BLaER1 (cell line): ENCODE measurements around the gene SCN2B.

Experiments used
- H3K27ac ChIP-seq: shearing (Covaris generic); formaldehyde crosslinking; 2 replicates; pipeline ENCODE4 v1.8.1; 2022
- H3K27me3 ChIP-seq: shearing (Covaris generic); formaldehyde crosslinking; 2 replicates; pipeline ENCODE4 v1.8.1; 2022
- H3K36me3 ChIP-seq: shearing (Covaris generic); formaldehyde crosslinking; 2 replicates; pipeline ENCODE4 v1.8.1; 2022
- H3K4me1 ChIP-seq: shearing (Covaris generic); formaldehyde crosslinking; 2 replicates; pipeline ENCODE4 v1.8.1; 2022
- H3K4me2 ChIP-seq: shearing (Covaris generic); formaldehyde crosslinking; 2 replicates; pipeline ENCODE4 v1.8.1; 2022
- H3K4me3 ChIP-seq: shearing (Covaris generic); formaldehyde crosslinking; 2 replicates; pipeline ENCODE4 v1.8.1; 2022
- H3K9ac ChIP-seq: shearing (Covaris generic); formaldehyde crosslinking; 2 replicates; pipeline ENCODE4 v1.8.1; 2022
- H3K9me3 ChIP-seq: shearing (Covaris generic); formaldehyde crosslinking; 2 replicates; pipeline ENCODE4 v1.8.1; 2022
- H4K20me1 ChIP-seq: shearing (Covaris generic); formaldehyde crosslinking; 2 replicates; pipeline ENCODE4 v1.8.1; 2022
- Cebpa-rat ChIP-seq: shearing (Covaris generic); IDR thresholded peaks from 2 replicates; pipeline ENCODE4 v1.8.1; 2022

Gene SCN2B

DNA sequence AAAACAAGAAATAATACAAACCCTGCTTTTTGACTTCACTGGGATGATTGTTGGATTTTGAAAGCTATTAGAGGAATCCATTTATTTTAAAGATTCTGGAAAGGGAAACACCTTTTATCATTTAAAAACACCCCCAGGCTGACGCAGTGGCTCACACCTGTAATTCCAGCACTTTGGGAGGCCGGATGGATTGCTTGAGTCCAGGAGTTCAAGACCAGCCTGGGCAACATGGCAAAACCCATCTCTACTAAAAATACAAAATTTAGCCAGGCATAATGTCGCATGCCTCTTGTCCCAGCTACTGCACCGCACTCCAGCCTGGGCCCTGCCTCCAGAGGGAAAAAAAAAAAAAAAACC is 317 bp upstream of the SCN2B start:
- no peak overlapping the region for H3K9ac ChIP-seq
- H3K36me3 ChIP-seq, result no peaks in the 10 kb centered on the region
- H3K4me2 ChIP-seq, result peak overlapping the region; percentile 71
- peaks cover 32% of the 10 kb centered on the region for H3K4me1 ChIP-seq
- no peaks in the 10 kb centered on the region for H3K9me3 ChIP-seq
- TF ChIP-seq Cebpa-rat, result no peak
- H3K27ac ChIP-seq, result no peak overlapping the region
- H3K27me3 ChIP-seq, result no peaks in the 10 kb centered on the region
- no peak overlapping the region for H3K4me3 ChIP-seq
- no peaks in the 10 kb centered on the region for H4K20me1 ChIP-seq

DNA sequence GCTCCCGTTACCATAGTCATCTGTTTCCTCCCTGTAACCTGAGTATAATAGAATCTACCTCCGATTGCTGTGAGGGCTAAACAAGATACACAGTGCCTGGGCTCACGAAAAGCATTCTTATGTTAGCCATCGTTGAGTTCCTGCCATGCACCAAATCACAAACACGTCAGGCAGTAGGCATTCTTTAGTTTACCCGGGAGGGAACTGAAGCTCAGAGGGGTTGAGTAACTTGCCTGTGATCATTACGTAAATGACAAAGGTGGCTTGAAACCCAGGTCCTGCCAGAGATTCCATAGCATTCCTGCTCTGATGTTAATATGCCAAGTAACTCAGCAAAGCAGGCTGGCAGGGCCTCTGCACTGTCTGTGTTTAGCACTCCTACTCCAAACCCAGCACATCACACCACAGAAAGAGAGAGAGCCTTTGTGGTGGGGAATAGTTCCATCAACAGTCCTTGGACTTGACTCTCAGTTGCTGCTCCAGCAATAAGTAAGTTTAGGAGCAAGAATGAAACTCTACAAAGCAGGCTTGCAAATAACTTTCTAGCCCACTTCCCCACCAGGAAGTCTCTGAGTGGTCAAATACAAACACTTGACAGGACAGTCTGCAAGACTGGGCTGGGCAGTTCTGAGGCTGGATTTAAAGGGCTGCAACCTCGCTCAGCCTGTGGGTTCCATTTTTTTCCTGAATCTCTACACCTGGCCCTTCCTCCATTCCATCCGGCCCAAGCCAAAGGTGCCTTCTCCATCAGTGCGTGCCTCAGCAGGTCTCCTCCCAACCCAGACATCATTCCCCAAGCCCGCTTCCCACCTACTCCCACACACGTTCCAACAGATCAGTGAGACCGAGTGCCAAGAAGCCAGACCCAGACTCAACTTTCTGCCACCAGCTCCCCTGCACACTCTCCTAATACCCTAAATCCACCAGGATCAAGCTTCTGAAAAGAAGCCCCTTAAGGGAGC is 1.1 kb downstream of the SCN2B start:
- Histone ChIP-seq H3K36me3 (no peaks in the 10 kb centered on the region), H4K20me1 (no peaks in the 10 kb centered on the region), H3K4me3 (no peak overlapping the region), H3K4me2 (peak overlapping the region; percentile 71; the same call in 1 of the 2 replicates), H3K9me3 (no peaks in the 10 kb centered on the region), H3K4me1 (peaks cover 26% of the 10 kb centered on the region), H3K27me3 (no peaks in the 10 kb centered on the region), H3K9ac (no peak overlapping the region), H3K27ac (no peak overlapping the region)
- TF ChIP-seq Cebpa-rat, result no peak

DNA sequence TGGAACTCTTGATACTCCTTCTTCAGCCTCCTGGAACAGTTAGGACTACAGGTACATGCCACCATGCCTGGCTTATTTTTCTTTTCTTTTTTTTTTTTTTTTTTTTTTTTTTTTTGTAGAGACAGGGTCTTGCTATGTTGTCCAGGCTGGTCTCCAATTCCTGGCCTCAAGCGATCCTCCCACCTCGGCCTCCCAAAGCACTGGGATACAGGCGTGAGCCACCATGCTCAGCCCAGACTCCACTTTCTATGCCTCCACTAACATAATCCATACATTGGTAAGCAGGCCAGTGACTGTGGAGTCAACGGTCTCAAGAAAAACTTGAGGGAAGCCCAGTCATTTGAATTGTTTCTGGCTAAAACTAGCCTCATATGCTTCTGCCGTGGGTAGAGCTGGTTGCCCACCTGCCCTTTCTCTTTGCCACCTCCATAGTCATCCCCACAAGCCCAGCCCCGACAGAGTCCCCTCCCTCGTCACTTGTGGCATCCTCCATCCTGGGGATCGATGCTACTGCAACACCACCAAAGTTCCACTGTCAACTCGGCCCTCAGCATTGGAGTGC is 2.4 kb downstream of the SCN2B start:
- no peak for TF ChIP-seq Cebpa-rat
- H4K20me1 ChIP-seq, result no peaks in the 10 kb centered on the region
- H3K9me3 ChIP-seq, result no peaks in the 10 kb centered on the region
- no peak overlapping the region for H3K27ac ChIP-seq
- H3K4me1 ChIP-seq, result peaks cover 18% of the 10 kb centered on the region
- no peaks in the 10 kb centered on the region for H3K27me3 ChIP-seq
- H3K4me3 ChIP-seq, result no peak overlapping the region
- no peak overlapping the region for H3K9ac ChIP-seq
- no peak overlapping the region for H3K4me2 ChIP-seq
- no peaks in the 10 kb centered on the region for H3K36me3 ChIP-seq

DNA sequence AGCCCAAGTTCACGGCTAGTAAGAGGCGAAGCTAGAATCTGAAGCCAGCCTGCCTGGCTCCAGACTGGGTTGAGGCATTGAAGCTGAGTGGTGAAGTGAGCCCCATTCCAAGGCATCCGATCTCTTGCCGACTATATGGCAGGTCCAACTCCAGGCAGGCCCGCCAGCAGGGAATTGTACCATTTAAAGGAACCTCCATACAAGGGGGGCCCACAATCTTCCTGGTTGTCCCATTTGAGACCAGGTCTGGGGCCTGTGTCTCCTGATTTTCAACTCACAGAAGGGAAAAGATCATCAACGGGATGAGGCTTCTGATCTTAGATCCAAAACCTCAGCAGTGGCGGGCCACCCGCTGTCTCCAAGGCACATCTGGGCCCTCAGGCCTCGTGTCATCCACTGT is 4.1 kb downstream of the SCN2B start:
- Histone ChIP-seq H3K4me3 (no peak overlapping the region), H3K9me3 (no peaks in the 10 kb centered on the region), H3K4me1 (peaks cover 18% of the 10 kb centered on the region), H3K4me2 (no peak overlapping the region), H3K9ac (no peak overlapping the region), H3K27ac (no peak overlapping the region), H3K36me3 (no peaks in the 10 kb centered on the region), H4K20me1 (no peaks in the 10 kb centered on the region), H3K27me3 (no peaks in the 10 kb centered on the region)
- TF ChIP-seq Cebpa-rat, result no peak

DNA sequence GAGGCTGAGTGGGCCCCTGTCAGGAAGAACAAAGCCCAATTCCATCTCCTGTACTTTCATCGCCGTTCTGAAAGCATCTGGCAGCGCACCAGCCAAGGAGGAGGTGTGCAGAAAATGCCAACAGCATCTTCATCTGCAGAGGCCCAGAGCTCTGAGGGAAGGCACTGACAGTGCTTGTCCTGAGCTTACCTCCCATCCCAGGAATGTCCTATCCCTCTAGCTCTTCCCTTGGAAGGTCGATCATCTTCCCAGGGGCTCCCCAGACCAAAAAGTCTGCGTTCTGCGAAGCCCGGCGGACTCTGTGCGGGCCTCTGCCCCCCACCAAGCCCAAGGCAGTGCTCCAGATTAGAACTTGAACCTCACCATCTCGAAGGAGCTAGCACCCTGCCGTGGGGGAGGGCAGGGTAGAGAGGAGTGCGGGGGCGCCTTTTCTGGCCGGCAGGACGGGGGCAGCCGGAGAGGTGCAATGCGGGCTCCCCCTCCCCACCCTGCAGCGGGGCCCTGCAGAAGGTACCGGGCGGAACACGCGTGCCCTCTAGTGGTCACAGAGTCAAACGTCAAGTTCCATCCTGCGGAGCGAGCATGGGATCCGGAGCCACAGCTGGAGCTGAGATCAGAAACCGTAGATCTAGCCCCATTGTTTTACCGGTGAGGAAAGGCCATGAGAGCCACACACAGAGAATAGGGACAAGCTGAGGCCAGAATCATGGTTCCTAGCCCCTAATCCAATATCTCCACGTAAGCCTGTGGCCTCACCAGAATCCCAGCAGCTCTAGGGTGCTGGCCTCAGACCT is 5.0 kb downstream of the SCN2B start:
- Histone ChIP-seq H3K27ac (no peak overlapping the region), H3K4me2 (peak overlapping the region; percentile 31), H4K20me1 (no peaks in the 10 kb centered on the region), H3K4me1 (peaks cover 12% of the 10 kb centered on the region), H3K9me3 (no peaks in the 10 kb centered on the region), H3K4me3 (no peak overlapping the region), H3K36me3 (no peaks in the 10 kb centered on the region), H3K27me3 (no peaks in the 10 kb centered on the region), H3K9ac (no peak overlapping the region)
- no peak for TF ChIP-seq Cebpa-rat

DNA sequence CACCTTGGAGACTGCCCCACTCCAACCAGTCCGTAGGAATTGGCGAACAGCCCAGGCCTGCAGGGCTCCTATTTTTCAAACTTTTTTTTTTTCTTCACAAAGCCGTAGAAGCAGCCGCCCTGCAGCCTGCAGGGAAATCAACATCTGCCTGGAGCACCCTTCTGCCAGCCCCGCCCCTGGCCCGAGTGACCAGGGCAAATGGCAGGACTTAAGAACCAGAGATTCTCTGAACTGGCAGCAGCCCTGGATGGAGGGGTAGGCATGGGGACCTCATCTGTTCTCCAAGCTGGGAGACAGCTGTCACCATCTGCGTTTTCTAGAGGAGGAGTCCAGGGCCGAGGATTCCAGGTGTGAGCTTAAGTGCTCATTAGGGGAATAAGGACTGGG is 5.6 kb downstream of the SCN2B start:
- H3K27me3 ChIP-seq, result no peaks in the 10 kb centered on the region

DNA sequence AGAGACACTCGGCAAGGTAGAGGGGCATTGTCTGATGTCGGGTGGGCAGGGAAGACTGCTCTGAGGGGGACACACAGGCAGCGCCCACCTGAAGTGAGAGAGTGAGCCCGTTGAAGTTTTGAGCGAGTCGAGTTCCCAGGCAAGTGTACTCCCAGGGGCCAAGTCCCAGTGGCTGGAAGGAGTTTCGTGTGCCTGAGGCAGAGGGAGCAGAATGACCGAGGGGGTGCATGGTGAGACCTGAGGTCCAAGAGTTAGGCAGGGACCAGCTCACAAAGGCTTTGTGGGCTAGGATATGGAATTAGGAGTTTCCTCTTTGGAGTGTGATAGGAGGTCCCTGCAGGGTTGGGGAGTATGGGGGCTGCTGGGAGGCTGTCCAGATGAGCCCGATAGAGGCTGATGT is 6.2 kb downstream of the SCN2B start:
- no peaks in the 10 kb centered on the region for H3K27me3 ChIP-seq
- TF ChIP-seq Cebpa-rat, result no peak
- no peak overlapping the region for H3K4me3 ChIP-seq
- no peaks in the 10 kb centered on the region for H3K4me1 ChIP-seq
- H4K20me1 ChIP-seq, result no peaks in the 10 kb centered on the region
- H3K9me3 ChIP-seq, result no peaks in the 10 kb centered on the region
- H3K36me3 ChIP-seq, result no peaks in the 10 kb centered on the region
- no peak overlapping the region for H3K4me2 ChIP-seq
- H3K9ac ChIP-seq, result no peak overlapping the region
- no peak overlapping the region for H3K27ac ChIP-seq

More for the DNA sequence above, 5.6 kb downstream of the SCN2B start:
- Histone ChIP-seq H4K20me1 (no peaks in the 10 kb centered on the region), H3K4me3 (no peak overlapping the region), H3K9me3 (no peaks in the 10 kb centered on the region), H3K36me3 (no peaks in the 10 kb centered on the region), H3K27ac (no peak overlapping the region), H3K4me1 (peaks cover 6% of the 10 kb centered on the region), H3K4me2 (no peak overlapping the region), H3K9ac (no peak overlapping the region)
- no peak for TF ChIP-seq Cebpa-rat

DNA sequence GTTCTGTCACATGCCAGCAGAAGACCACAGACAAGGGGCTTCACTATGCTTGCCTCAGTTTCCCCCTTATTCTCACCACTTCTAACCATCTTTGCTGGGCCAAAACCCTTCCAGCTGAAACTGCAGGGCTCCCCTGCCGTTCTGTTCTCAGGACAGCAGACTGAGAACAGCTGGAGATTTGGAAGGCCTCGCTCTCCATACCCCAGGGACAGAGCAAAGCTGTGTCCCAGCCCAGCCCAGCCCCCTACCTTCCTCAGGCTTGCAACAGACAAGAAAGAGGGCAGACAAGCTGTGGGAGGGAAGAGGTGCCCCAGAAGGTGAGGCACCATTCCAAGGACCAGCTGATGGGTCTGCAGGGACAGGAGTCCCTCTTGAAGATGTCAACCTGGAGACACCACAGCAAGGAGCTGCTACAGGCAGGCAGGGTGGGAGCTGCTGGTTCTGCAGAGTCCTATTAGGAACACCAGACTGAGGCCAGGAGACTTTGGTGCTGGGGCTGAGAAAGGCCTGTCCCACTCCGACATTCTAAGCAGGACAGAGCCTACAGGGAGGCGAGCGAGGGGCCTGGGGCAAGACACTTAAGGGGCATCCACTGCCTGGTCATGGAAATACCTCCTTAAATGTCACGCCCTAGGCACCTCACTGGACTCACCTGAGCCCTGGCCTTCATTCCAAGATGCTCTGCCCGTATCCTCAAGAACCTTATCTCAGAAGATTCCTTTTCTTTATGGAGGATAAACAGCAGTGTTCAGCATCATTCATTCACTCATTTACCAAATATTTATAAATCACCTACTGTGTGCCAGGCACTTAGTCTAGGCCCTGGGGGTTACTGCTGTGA is 6.9 kb downstream of the SCN2B start:
- Histone ChIP-seq H3K27ac (no peak overlapping the region), H3K27me3 (no peaks in the 10 kb centered on the region), H3K4me1 (no peaks in the 10 kb centered on the region), H3K4me2 (no peak overlapping the region), H3K9me3 (no peaks in the 10 kb centered on the region), H3K36me3 (no peaks in the 10 kb centered on the region), H3K4me3 (no peak overlapping the region), H3K9ac (no peak overlapping the region), H4K20me1 (no peaks in the 10 kb centered on the region)
- no peak for TF ChIP-seq Cebpa-rat

DNA sequence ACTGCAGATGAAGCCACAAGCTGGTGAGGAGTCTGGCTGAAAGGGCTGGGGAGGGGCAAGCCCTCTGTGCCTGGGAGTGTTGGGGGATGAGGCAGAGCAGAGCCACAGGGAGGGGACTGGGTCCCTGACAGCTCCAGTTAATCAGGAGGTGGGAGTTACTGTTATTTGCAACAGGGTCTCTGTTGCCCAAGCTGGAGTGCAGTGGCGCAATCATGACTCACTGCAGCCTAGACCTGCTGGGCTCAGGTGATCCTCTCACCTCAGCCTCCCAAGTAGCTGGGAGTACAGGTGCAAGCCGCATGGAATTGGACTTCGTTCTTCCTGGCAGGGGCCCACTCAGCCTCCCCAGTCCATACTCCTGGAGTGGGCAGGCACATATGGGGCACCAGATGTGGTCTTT is 7.7 kb downstream of the SCN2B start:
- 0 out of 2 replicates have a peak, but pooled peaks cover under 1% of the 10 kb centered on the region for H3K4me1 ChIP-seq
- no peaks in the 10 kb centered on the region for H3K27me3 ChIP-seq
- no peak for TF ChIP-seq Cebpa-rat
- no peak overlapping the region for H3K4me3 ChIP-seq
- H4K20me1 ChIP-seq, result no peaks in the 10 kb centered on the region
- H3K9ac ChIP-seq, result no peak overlapping the region
- H3K36me3 ChIP-seq, result no peaks in the 10 kb centered on the region
- H3K4me2 ChIP-seq, result no peak overlapping the region
- H3K27ac ChIP-seq, result no peak overlapping the region
- no peaks in the 10 kb centered on the region for H3K9me3 ChIP-seq
